Hematopoietic multipotent progenitor cell treated with erythropoietin and hydrocortisone succinate and interleukin-3 and kit ligand, for 4 days (in vitro differentiated cells): ENCODE results near the gene AFF3.
"Not testable (repeated sequence)": the region's sequence is repeated elsewhere in the genome, so short reads cannot be mapped to it uniquely, and the experiment has no call there.

ENCODE experiments used
- DNase-seq: peaks from one replicate; pipeline ENCODE4 v3.0.0-alpha.2; 2015

Gene AFF3

GRCh38 chr2:99776206-99776905 lies 366.0 kb downstream of the AFF3 start:
- DNase-seq = peak; percentile 2

- no peak for DNase-seq
Observed at GRCh38 chr2:99775585-99775984, 366.8 kb downstream of the AFF3 start.

DNA sequence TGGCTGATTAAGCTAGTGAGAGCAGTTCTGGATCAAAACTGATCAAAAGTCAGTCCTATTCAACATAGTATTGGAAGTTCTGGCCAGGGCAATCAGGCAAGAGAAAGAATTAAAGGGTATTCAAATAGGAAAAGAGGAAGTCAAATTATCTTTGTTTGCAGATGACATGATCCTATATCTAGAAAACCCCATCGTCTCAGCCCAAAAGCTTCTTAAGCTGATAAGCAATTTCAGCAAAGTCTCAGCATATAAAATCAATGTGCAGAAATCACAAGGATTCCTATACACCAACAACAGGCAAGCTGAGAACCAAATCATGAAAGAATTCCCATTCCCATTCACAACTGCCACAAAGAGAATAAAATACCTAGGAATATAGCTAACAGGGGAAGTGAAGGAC lies 368.7 kb downstream of the AFF3 start:
- DNase-seq = peak; percentile 53

DNA sequence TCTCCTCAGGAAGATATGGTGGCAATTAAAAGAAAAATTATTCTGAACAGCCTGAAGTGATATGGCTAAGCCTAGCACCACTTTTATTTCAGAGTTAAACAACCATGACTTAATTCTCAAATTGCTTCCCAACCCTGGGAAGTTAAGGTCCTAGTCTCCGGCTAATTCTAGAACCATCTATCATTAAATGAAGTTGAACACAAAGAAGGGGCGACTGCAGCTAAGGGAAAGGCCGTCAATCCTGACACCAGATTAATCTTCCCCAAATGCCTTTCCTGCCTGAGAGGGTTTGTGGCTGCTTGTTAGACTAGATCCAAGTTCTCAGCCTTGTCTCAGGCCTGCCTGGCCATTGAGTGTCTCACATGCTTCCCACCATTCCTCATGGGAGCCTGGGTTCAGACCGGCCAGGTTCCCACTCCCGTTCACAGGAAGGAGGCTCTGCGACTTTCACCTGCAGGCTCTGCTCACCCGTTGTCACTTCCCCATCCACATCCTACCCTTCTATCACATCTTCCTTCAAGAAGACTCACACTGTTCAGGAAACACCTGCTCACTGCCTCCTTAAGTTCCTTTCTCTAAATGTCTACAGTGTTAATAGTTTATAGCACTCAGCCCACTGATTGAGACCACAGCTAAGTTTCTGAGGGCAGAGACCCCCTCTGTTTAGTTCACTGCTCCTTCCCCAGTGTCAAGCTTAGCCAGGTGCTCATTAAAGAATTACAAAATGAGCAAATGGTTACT lies 369.6 kb downstream of the AFF3 start:
- peak; percentile 40 for DNase-seq

GRCh38 chr2:99771681-99772333 lies 370.6 kb downstream of the AFF3 start:
- DNase-seq = peak; percentile 89

GRCh38 chr2:99770876-99771275 lies 371.5 kb downstream of the AFF3 start:
- no peak for DNase-seq

- no peak for DNase-seq
Observed at GRCh38 chr2:99765731-99766318, 376.6 kb downstream of the AFF3 start.

GRCh38 chr2:99763764-99764163 lies 378.6 kb downstream of the AFF3 start:
- no peak for DNase-seq

DNA sequence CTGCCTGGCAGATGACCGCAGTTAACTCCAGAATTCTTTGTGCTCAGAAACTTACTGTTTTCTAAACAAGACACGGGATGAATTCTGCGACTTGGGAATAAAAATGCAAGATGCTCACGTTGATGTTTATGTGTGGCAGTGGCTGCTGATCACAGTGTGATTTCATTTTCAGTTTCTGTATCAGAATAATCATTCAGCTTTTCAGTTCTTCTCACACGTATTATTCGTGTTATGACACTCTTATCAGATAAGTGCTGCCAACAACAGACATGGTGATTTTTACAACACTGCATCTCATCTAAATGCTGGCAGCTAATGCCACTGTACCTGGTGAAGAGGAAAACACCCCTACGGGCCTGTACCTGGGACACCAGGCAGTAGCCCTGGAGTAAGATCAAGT lies 379.7 kb downstream of the AFF3 start:
- DNase-seq = no peak

GRCh38 chr2:99757611-99758114 lies 384.7 kb downstream of the AFF3 start:
- DNase-seq = no peak

- peak; percentile 45 for DNase-seq
Observed at GRCh38 chr2:99756059-99756458, 386.3 kb downstream of the AFF3 start.

DNA sequence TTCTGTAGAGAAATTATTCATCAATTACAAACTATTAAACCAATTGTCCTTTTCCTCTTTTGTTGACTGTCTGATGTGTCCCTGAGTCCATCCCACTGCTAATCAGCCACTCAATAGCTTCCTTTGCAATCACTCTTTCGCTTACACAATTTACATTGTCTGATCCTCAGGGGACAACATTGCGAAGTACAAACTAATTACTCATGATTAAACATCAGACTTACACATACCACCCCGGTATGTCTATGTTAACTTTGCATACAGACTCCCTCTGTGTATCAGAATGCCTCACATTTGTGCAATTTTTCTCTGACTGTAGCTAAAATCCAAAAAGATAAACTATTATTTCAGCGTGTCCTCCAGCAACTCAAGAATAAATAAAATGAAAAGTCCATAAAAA lies 388.2 kb downstream of the AFF3 start:
- peak; percentile 2 for DNase-seq

DNA sequence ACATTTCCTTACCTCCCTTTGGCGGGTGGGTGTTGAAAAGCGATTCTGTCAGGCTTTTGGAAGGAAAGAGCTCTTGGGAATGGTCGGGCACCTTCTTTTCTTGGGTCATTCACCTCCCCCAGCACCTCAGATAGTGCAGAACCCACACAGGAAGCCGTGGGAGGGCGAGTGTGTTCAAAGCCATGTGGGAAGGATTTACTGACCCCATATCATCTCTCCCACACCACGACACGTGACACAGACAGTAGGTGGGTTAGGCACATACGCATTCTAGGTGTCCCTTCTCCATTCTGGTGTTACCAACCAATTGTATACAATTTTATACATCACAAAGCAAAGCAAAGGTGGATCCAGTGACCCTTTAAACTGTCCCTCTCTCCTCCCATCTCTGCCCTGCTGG lies 388.9 kb downstream of the AFF3 start:
- peak; percentile 13 for DNase-seq

GRCh38 chr2:99748344-99748743 lies 394.0 kb downstream of the AFF3 start:
- DNase-seq = no peak

- DNase-seq = no peak
Observed at GRCh38 chr2:99747842-99748241, 394.5 kb downstream of the AFF3 start.

DNA sequence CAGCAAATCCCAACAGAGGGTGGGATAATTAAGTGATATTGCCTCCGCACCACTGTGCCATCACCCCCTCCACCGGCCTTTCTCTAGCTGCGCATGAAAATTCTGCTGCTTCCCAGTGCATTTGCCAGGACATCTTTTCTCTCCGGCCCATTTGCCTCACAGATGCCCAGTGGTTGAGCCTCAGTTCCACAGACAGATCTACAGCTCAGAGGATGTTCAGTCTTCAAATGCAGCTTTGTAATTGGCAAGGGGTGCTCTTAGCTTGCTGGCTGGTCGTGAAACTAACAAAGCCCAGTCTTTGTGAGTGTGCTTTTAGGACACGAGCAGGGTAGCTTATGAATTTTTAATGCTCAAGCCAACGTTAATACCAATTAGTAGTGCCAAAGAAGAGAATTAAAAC lies 399.2 kb downstream of the AFF3 start:
- no peak for DNase-seq

GRCh38 chr2:99737537-99737936 lies 404.9 kb downstream of the AFF3 start:
- DNase-seq = no peak

- DNase-seq = no peak
Observed at GRCh38 chr2:99735753-99736152, 406.6 kb downstream of the AFF3 start.

DNA sequence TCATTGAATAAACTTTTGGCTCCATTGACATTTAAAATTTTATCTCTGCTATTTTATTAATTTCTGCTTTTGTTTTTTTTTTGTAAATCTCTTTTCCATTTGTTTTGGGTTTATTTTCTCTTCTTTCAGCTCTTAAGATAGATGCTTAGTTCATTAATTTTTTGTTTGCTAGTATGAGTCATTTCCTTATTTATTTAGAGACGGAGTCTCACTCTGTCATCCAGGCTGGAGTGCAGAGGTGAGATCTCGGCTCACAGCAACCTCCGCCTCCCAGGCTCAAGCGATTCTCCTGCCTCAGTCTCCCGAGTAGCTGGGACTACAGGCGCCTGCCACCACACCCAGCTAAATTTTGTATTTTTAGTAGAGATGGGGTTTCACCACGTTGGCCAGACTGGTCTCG lies 407.1 kb downstream of the AFF3 start:
- DNase-seq = not testable (repeated sequence)

DNA sequence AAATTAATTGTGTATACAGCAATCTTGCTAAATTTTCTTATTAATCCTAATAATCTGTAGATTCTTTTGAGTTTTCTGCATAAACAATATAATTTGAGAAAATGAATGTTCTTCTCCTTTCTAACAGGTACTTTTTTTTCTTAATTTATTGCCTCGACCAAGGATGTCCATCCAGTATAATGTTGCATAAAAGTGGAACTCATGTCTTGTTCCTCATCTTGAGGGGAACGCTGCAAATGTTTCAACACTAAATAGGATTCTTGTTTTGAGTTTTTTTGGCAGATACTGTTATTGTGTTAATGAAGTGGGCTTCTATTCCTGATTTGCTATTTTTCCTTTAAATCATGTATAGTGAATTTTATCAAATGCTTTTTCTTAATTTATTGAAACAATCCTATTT lies 408.2 kb downstream of the AFF3 start:
- no peak for DNase-seq

DNA sequence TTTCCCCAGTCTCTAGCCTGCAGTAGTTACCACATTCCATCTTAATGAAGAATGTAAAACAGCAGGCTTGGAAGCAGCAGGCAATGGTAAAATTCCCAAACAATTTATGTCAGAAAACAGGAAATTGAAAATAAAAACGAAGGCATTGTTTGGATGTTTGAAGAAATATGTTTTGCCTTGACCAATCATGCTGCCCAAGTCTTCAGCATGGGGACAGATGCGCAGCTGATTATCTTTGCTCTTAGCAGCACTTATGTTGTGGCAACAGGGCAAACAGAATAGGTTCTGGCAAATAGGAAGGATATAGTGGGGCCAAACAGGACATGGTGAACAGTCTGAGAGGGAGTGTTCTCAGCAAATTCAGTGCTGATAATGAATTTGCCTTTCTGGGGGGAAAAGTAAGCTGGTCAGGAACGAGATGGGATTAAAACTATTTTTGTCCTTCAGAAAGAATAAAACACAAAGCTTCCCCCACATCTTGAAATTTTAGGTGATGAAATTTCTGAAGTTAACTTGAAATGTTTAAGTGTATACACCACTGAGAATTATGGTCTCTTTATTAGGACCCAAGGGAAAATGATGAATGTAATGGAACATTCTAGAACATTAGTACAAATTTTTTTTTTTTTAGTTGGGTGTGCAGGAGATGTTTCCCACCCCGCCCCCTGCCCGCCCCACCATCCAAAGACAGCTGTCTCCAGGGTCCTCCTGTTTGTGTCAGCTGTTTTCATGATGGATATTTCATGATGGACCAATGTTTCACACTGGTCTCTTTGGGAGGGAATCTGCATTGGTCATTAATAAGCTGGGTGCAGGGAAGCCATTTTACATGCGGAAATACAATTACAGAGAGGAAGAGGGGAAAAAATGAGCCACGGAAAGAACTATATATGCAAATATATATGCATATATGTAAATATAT lies 413.0 kb downstream of the AFF3 start:
- DNase-seq = peak; percentile 43

- DNase-seq = peak; percentile 8
Observed at GRCh38 chr2:99728166-99728565, 414.2 kb downstream of the AFF3 start.
